GM12878 (cell line): ENCODE results near the gene TESK2.

Experiments
- ASH2L ChIP-seq: fragments of 300-600, 200-600 bp; sonication (generic); IDR thresholded peaks from 2 replicates; pipeline ENCODE4 v1.6.1; 2017; ENCODE audit warnings: low read depth, mild to moderate bottlenecking, borderline replicate concordance
- CTCF ChIP-seq, 3 experiments: IDR thresholded peaks in 2 of 3; conservative IDR thresholded peaks in 1 of 3; 2 replicates each; pipeline ENCODE4 v1.5.1; 2011; ENCODE audit warnings: low read depth in 3 of 3, low read length in 3 of 3, mild to moderate bottlenecking in 3 of 3, control low read depth in 2 of 3, moderate library complexity in 2 of 3, inconsistent platforms in 1 of 3, mixed read lengths in 1 of 3; ENCODE audit not compliant: control insufficient read depth in 2 of 3, insufficient read depth in 1 of 3; ENCODE audit errors: extremely low read depth in 1 of 3
- GABPA ChIP-seq: IDR thresholded peaks from 2 replicates; pipeline ENCODE4 v1.6.1; 2014; ENCODE audit warnings: antibody characterized with exemption, low read depth, mild to moderate bottlenecking, inconsistent platforms
- MXI1 ChIP-seq: fragments of 150-350 bp; IDR thresholded peaks from 2 replicates; pipeline ENCODE4 v1.6.1; 2011; ENCODE audit warnings: low read depth, mild to moderate bottlenecking, inconsistent platforms, low read length, improper control_type of control experiment
- NRF1 ChIP-seq: conservative IDR thresholded peaks from 2 replicates; pipeline ENCODE4 v1.6.1; 2011; ENCODE audit warnings: mild to moderate bottlenecking, low read depth, low read length, improper control_type of control experiment
- PAX5 ChIP-seq: IDR thresholded peaks from 2 replicates; pipeline ENCODE4 v1.6.1; 2011; ENCODE audit warnings: low read depth, low read length, borderline replicate concordance
- POLR2AphosphoS5 ChIP-seq: IDR thresholded peaks from 2 replicates; pipeline ENCODE4 v1.6.1; 2011; ENCODE audit warnings: mild to moderate bottlenecking, low read length, inconsistent platforms
- SP1 ChIP-seq: IDR thresholded peaks from one replicate; pipeline ENCODE4 v1.6.1; 2011; ENCODE audit warnings: low read depth, low read length
- TAF1 ChIP-seq: IDR thresholded peaks from 2 replicates; pipeline ENCODE4 v1.6.1; 2011; ENCODE audit warnings: mild to moderate bottlenecking, low read depth, low read length, borderline replicate concordance
- USF2 ChIP-seq: IDR thresholded peaks from 2 replicates; pipeline ENCODE4 v1.6.1; 2011; ENCODE audit warnings: low read depth, low read length, improper control_type of control experiment, borderline replicate concordance
- YY1 ChIP-seq: IDR thresholded peaks from 2 replicates; pipeline ENCODE4 v1.6.1; 2011; ENCODE audit warnings: low read depth, mild to moderate bottlenecking, low read length

GRCh38 chr1:45423906-45424678, 66.9 kb downstream of the TESK2 start:
- TF ChIP-seq CTCF (IDR thresholded peaks at IDR 0.05 in 2 of 3, conservative IDR thresholded peaks at IDR 0.05 in 1 of 3; ENCODE audit: control insufficient read depth in 2 of 3, extremely low read depth in 1 of 3, insufficient read depth in 1 of 3, low read depth in 3 of 3, low read length in 3 of 3), result no peak
- TF ChIP-seq POLR2AphosphoS5, result no peak
- no peak for TF ChIP-seq USF2
- no peak for TF ChIP-seq YY1
- TF ChIP-seq NRF1, result no peak
- no peak for TF ChIP-seq MXI1
- no peak for TF ChIP-seq PAX5
- TF ChIP-seq TAF1, result no peak
- TF ChIP-seq SP1, result no peak
- TF ChIP-seq GABPA, result no peak
- no peak for TF ChIP-seq ASH2L
